Measurements from ENCODE around the gene QDPR.
A peak's percentile ranks its signal among the peaks of the same experiment; 100 is the strongest.

QDPR gene

GRCh38 chr4:17491196-17491595, 20.7 kb downstream of the QDPR start:
- DNase-seq (ENCODE audit: low read depth): no peak

- DNase-seq (ENCODE audit: low read depth): no peak
These were observed 21.3 kb downstream of the QDPR start for GRCh38 chr4:17490575-17491059.

GRCh38 chr4:17489721-17490120, 22.2 kb downstream of the QDPR start:
- no peak for DNase-seq (ENCODE audit: low read depth)

GRCh38 chr4:17489123-17489522, 22.8 kb downstream of the QDPR start:
- no peak for DNase-seq (ENCODE audit: low read depth)

GRCh38 chr4:17482716-17483115, 29.2 kb downstream of the QDPR start:
- no peak for DNase-seq (ENCODE audit: low read depth)

- no peak for DNase-seq (ENCODE audit: low read depth)
These were observed 30.9 kb downstream of the QDPR start for GRCh38 chr4:17480955-17481354.

- DNase-seq (ENCODE audit: low read depth): no peak
These were observed 31.5 kb downstream of the QDPR start for GRCh38 chr4:17480210-17480927.

- no peak for DNase-seq (ENCODE audit: low read depth)
These were observed 34.0 kb downstream of the QDPR start for GRCh38 chr4:17477774-17478472.

- no peak for DNase-seq (ENCODE audit: low read depth)
These were observed 35.0 kb downstream of the QDPR start for GRCh38 chr4:17476853-17477252.

GRCh38 chr4:17475481-17475880, 36.4 kb downstream of the QDPR start:
- peak; percentile 37 for DNase-seq (ENCODE audit: low read depth)

GRCh38 chr4:17469931-17470674, 41.8 kb downstream of the QDPR start:
- peak; percentile 46 for DNase-seq (ENCODE audit: low read depth)

- DNase-seq (ENCODE audit: low read depth): peak; percentile 51
These were observed 43.2 kb downstream of the QDPR start for GRCh38 chr4:17468619-17469221.

GRCh38 chr4:17463606-17464005, 48.3 kb downstream of the QDPR start:
- DNase-seq (ENCODE audit: low read depth): no peak

- no peak for DNase-seq (ENCODE audit: low read depth)
These were observed 61.6 kb downstream of the QDPR start for GRCh38 chr4:17450269-17450804.

GRCh38 chr4:17448689-17449088, 63.2 kb downstream of the QDPR start:
- DNase-seq (ENCODE audit: low read depth): peak; percentile 62

- peak; percentile 77 for DNase-seq (ENCODE audit: low read depth)
These were observed 64.1 kb downstream of the QDPR start for GRCh38 chr4:17447675-17448298.

GRCh38 chr4:17447056-17447455, 64.8 kb downstream of the QDPR start:
- no peak for DNase-seq (ENCODE audit: low read depth)

GRCh38 chr4:17442477-17442876, 69.4 kb downstream of the QDPR start:
- DNase-seq (ENCODE audit: low read depth): peak; percentile 30

GRCh38 chr4:17437396-17437795, 74.5 kb downstream of the QDPR start:
- no peak for DNase-seq (ENCODE audit: low read depth)

GRCh38 chr4:17436750-17437090, 75.2 kb downstream of the QDPR start:
- DNase-seq (ENCODE audit: low read depth): no peak
